GM18868 (cell line): ENCODE data around the gene FAM222B.

Experiments
- ATAC-seq: cut with Tn5 transposase; IDR thresholded peaks from one replicate; pipeline ENCODE4 v1.9.1; 2021; ENCODE audit warnings: mild to moderate bottlenecking, moderate library complexity; ENCODE audit not compliant: unreplicated experiment

The FAM222B gene

GRCh38 chr17:28716740-28717577, 125.6 kb downstream of the FAM222B start:
- ATAC-seq = no peak

- ATAC-seq = no peak
Measured at GRCh38 chr17:28715217-28715616, 127.4 kb downstream of the FAM222B start.

GRCh38 chr17:28714281-28714680, 128.3 kb downstream of the FAM222B start:
- ATAC-seq = no peak

- ATAC-seq = no peak
Measured at GRCh38 chr17:28712705-28713415, 129.7 kb downstream of the FAM222B start.

GRCh38 chr17:28712032-28712704, 130.4 kb downstream of the FAM222B start:
- no peak for ATAC-seq

GRCh38 chr17:28711723-28712031, 130.9 kb downstream of the FAM222B start, which contains the start of gene PROCA1:
TSS of gene PROCA1 (minus strand) at chr17:28711888. CDS start at chr17:28711660, 228 bp downstream.
- ATAC-seq = peak; percentile 21

- ATAC-seq = peak; percentile 85
Measured at GRCh38 chr17:28710861-28711722, 131.5 kb downstream of the FAM222B start.

- no peak for ATAC-seq
Measured at GRCh38 chr17:28707339-28707720, 135.3 kb downstream of the FAM222B start.

- ATAC-seq = no peak
Measured at GRCh38 chr17:28706471-28707338, 135.9 kb downstream of the FAM222B start.
